ENCODE results near the gene C17orf100. TPM values are rescaled to one million over a fixed set of nuclear protein-coding genes. Genes with fewer than 3 reads are reported as not detected.

C17orf100 gene
- total and polyA plus RNA-seq, 4 donors: 0.56 to 33.2 (median 2.7) TPM

DNA sequence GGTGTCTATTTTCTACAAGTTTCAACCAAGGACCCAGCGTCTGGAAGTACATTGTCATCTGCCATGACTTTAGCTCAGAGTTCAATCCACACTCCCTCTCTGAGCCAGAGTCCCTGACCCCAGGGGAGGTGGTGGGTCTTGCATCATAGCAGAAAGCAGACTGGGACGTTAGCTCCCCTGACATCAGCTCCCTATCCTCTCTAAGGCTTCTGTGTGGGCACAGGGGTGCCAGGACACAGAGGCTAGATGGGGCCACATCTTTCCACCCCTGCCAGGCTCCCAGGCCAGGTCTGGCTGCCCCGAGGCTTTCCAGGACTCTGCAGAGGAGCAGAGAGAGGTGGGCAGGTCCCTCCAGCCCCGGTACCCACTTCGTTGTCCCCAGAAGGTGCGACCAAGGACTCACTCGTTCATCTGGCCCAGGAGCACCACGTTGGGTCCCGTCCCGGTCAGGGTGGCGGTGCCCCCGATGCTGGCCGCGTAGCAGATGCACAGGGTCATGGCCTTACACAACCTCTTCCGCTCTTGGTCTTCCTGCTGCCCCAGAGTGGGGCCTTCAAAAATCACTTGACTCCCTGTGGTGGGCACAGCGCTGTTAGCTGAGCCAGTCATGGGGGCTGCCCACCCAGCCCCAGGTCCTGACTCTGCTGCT, 51.1 kb downstream of the C17orf100 start:
- Histone ChIP-seq H3K4me3 (ENCODE audit: low read depth in 1 of 3, low read length in 3 of 3) (no peak overlapping the region), H3K36me3 (ENCODE audit: control insufficient read depth in 4 of 4, insufficient read depth in 3 of 4, low read depth in 1 of 4, low read length in 3 of 4) (peaks cover 1 to 21% (median 11%) of the 10 kb centered on the region in 4 donors), H3K9me3 (ENCODE audit: control insufficient read depth in 4 of 4, low read length in 3 of 4) (no peaks in the 10 kb centered on the region), H3K4me1 (ENCODE audit: control insufficient read depth in 4 of 4, insufficient read depth in 4 of 4, low read length in 3 of 4) (peaks cover 34 to 90% (median 78%) of the 10 kb centered on the region in 4 donors), H3K27ac (ENCODE audit: low read depth in 1 of 2, low read length in 2 of 2) (peak overlapping the region; percentile 89 to 97), H3K9ac (ENCODE audit: low read depth in 1 of 2, low read length in 2 of 2) (peak overlapping the region in 1 of 2 donors; percentile 50), H3K27me3 (ENCODE audit: control insufficient read depth in 4 of 4, insufficient read depth in 4 of 4, low read length in 3 of 4) (no peaks in the 10 kb centered on the region)
- WGBS: 44% methylated on average over 16 of the region's 16 CpGs
- DNase-seq (ENCODE audit: low spot score): no peak
- TF ChIP-seq SP1 (IDR thresholded peaks at IDR 0.05): peak; percentile 68
- TF ChIP-seq NR2F2 (IDR thresholded peaks at IDR 0.05): peak; percentile 26
- no peak for TF ChIP-seq TAF1 (conservative IDR thresholded peaks at IDR 0.05)
- TF ChIP-seq, protein P1, sequence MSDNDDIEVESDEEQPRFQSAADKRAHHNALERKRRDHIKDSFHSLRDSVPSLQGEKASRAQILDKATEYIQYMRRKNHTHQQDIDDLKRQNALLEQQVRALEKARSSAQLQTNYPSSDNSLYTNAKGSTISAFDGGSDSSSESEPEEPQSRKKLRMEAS (IDR thresholded peaks at IDR 0.05): peak; percentile 64
- TF ChIP-seq, protein P2, sequence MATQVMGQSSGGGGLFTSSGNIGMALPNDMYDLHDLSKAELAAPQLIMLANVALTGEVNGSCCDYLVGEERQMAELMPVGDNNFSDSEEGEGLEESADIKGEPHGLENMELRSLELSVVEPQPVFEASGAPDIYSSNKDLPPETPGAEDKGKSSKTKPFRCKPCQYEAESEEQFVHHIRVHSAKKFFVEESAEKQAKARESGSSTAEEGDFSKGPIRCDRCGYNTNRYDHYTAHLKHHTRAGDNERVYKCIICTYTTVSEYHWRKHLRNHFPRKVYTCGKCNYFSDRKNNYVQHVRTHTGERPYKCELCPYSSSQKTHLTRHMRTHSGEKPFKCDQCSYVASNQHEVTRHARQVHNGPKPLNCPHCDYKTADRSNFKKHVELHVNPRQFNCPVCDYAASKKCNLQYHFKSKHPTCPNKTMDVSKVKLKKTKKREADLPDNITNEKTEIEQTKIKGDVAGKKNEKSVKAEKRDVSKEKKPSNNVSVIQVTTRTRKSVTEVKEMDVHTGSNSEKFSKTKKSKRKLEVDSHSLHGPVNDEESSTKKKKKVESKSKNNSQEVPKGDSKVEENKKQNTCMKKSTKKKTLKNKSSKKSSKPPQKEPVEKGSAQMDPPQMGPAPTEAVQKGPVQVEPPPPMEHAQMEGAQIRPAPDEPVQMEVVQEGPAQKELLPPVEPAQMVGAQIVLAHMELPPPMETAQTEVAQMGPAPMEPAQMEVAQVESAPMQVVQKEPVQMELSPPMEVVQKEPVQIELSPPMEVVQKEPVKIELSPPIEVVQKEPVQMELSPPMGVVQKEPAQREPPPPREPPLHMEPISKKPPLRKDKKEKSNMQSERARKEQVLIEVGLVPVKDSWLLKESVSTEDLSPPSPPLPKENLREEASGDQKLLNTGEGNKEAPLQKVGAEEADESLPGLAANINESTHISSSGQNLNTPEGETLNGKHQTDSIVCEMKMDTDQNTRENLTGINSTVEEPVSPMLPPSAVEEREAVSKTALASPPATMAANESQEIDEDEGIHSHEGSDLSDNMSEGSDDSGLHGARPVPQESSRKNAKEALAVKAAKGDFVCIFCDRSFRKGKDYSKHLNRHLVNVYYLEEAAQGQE (IDR thresholded peaks at IDR 0.05): peak; percentile 48
- peak in 1 of 2 donors; percentile 16 for TF ChIP-seq EGR1 (IDR thresholded peaks at IDR 0.05; ENCODE audit: low read depth in 2 of 2)
- TF ChIP-seq, protein P3, sequence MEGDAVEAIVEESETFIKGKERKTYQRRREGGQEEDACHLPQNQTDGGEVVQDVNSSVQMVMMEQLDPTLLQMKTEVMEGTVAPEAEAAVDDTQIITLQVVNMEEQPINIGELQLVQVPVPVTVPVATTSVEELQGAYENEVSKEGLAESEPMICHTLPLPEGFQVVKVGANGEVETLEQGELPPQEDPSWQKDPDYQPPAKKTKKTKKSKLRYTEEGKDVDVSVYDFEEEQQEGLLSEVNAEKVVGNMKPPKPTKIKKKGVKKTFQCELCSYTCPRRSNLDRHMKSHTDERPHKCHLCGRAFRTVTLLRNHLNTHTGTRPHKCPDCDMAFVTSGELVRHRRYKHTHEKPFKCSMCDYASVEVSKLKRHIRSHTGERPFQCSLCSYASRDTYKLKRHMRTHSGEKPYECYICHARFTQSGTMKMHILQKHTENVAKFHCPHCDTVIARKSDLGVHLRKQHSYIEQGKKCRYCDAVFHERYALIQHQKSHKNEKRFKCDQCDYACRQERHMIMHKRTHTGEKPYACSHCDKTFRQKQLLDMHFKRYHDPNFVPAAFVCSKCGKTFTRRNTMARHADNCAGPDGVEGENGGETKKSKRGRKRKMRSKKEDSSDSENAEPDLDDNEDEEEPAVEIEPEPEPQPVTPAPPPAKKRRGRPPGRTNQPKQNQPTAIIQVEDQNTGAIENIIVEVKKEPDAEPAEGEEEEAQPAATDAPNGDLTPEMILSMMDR (IDR thresholded peaks at IDR 0.05; ENCODE audit: low read depth, low read length, missing input control): no peak
- peak in 1 of 2 donors; percentile 38 for TF ChIP-seq RAD21 (IDR thresholded peaks at IDR 0.05)
- TF ChIP-seq HNF4A (conservative IDR thresholded peaks at IDR 0.05): peak; percentile 85
- TF ChIP-seq FOXA2 (IDR thresholded peaks at IDR 0.05): peak; percentile 14
- TF ChIP-seq, protein P4, sequence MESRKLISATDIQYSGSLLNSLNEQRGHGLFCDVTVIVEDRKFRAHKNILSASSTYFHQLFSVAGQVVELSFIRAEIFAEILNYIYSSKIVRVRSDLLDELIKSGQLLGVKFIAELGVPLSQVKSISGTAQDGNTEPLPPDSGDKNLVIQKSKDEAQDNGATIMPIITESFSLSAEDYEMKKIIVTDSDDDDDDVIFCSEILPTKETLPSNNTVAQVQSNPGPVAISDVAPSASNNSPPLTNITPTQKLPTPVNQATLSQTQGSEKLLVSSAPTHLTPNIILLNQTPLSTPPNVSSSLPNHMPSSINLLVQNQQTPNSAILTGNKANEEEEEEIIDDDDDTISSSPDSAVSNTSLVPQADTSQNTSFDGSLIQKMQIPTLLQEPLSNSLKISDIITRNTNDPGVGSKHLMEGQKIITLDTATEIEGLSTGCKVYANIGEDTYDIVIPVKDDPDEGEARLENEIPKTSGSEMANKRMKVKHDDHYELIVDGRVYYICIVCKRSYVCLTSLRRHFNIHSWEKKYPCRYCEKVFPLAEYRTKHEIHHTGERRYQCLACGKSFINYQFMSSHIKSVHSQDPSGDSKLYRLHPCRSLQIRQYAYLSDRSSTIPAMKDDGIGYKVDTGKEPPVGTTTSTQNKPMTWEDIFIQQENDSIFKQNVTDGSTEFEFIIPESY (IDR thresholded peaks at IDR 0.05): no peak
- TF ChIP-seq RXRA (IDR thresholded peaks at IDR 0.05): peak; percentile 93 to 95
- peak; percentile 58 for TF ChIP-seq HNF4G (IDR thresholded peaks at IDR 0.05)
- peak; percentile 41 for TF ChIP-seq YY1 (IDR thresholded peaks at IDR 0.05)
- TF ChIP-seq FOXA1 (IDR thresholded peaks at IDR 0.05): peak; percentile 45
- TF ChIP-seq JUND (IDR thresholded peaks at IDR 0.05): peak in 1 of 2 donors; percentile 72
- TF ChIP-seq, protein P5, sequence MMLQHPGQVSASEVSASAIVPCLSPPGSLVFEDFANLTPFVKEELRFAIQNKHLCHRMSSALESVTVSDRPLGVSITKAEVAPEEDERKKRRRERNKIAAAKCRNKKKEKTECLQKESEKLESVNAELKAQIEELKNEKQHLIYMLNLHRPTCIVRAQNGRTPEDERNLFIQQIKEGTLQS (IDR thresholded peaks at IDR 0.05): peak; percentile 84
- no peak for TF ChIP-seq GABPA (IDR thresholded peaks at IDR 0.05 in 1 of 2, conservative IDR thresholded peaks at IDR 0.05 in 1 of 2)

Small RNA genes lying within 50 kb of the gene (small RNA-seq; reads per million reads assigned to genes)
- gene MIR4520-1: not detected

Other genes starting within 250 kb of the C17orf100 start
- gene AIPL1, start 216.6 kb upstream of the C17orf100 start, total RNA-seq: not detected
- gene AIPL1, start 216.6 kb upstream of the C17orf100 start, polyA plus RNA-seq: not detected
- 1 to 10 TPM in 1 of 2 donors, not detected in 1; 5.2 TPM for gene PIMREG, start 207.3 kb upstream of the C17orf100 start, total RNA-seq
- under 1 TPM; 0.10 to 0.75 TPM for gene PIMREG, start 207.3 kb upstream of the C17orf100 start, polyA plus RNA-seq
- 1 to 10 TPM; 1.9 to 5.0 TPM for gene PITPNM3, start 95.2 kb upstream of the C17orf100 start, total RNA-seq
- gene PITPNM3, start 95.2 kb upstream of the C17orf100 start, polyA plus RNA-seq: 1 to 10 TPM; 1.5 to 1.8 TPM
- 1 to 10 TPM; 3.8 to 5.9 TPM for gene KIAA0753, start 11.1 kb upstream of the C17orf100 start, total RNA-seq
- 1 to 10 TPM; 2.0 to 2.1 TPM for gene KIAA0753, start 11.1 kb upstream of the C17orf100 start, polyA plus RNA-seq
- 10 to 100 TPM; 32.9 to 58.4 TPM for gene TXNDC17, start 10.7 kb upstream of the C17orf100 start, total RNA-seq
- gene TXNDC17, start 10.7 kb upstream of the C17orf100 start, polyA plus RNA-seq: 100 to 1,000 TPM; 141 to 329 TPM
- 10 to 100 TPM in 1 of 2 donors, 1 to 10 TPM in 1; 6.9 to 10.4 TPM for gene MED31, start 157 bp upstream of the C17orf100 start, total RNA-seq
- gene MED31, start 157 bp upstream of the C17orf100 start, polyA plus RNA-seq: 10 to 100 TPM in 1 of 2 donors, 1 to 10 TPM in 1; 7.0 to 29.8 TPM
- 100 to 1,000 TPM in 1 of 2 donors, 10 to 100 TPM in 1; 88.4 to 399 TPM for gene SLC13A5, start 61.6 kb downstream of the C17orf100 start, total RNA-seq
- 100 to 1,000 TPM; 159 to 329 TPM for gene SLC13A5, start 61.6 kb downstream of the C17orf100 start, polyA plus RNA-seq
- 10 to 100 TPM in 1 of 2 donors, 1 to 10 TPM in 1; 6.7 to 33.9 TPM for gene XAF1, start 104.3 kb downstream of the C17orf100 start, total RNA-seq
- 10 to 100 TPM; 18.3 to 20.2 TPM for gene XAF1, start 104.3 kb downstream of the C17orf100 start, polyA plus RNA-seq
- gene FBXO39, start 124.5 kb downstream of the C17orf100 start, total RNA-seq: under 1 TPM; 0.05 to 0.67 TPM
- gene FBXO39, start 124.5 kb downstream of the C17orf100 start, polyA plus RNA-seq: under 1 TPM; 0.12 to 0.28 TPM
- gene TEKT1, start 180.0 kb downstream of the C17orf100 start, total RNA-seq: not detected
- under 1 TPM in 1 of 2 donors, not detected in 1; 0.15 TPM for gene TEKT1, start 180.0 kb downstream of the C17orf100 start, polyA plus RNA-seq